ENCODE results near the gene FBXL16. TPM values are rescaled to one million over a fixed set of nuclear protein-coding genes. Genes with fewer than 3 reads are reported as not detected.
"Not testable (repeated sequence)": the region's sequence is repeated elsewhere in the genome, so short reads cannot be mapped to it uniquely, and the experiment has no call there.

FBXL16 gene
- total and polyA plus RNA-seq, 2 experiments from 2014 or later, result 0.29 to 0.54 TPM

- peak; percentile 80 for TF ChIP-seq EZH2 (IDR thresholded peaks at IDR 0.05; ENCODE audit: insufficient read depth, poor library complexity, severe bottlenecking)
- TF ChIP-seq EZH2phosphoT487 (IDR thresholded peaks at IDR 0.05; ENCODE audit: insufficient read depth, low read depth), result no peak; the same call in 1 of the 2 replicates
- Histone ChIP-seq H3K4me1 (ENCODE audit: insufficient read depth) (peaks cover 7% of the 10 kb centered on the region; the same call in 1 of the 2 replicates), H3K4me2 (ENCODE audit: unreplicated experiment) (no peak overlapping the region), H3K27ac (no peak overlapping the region), H2AFZ (no peak overlapping the region), H3K79me2 (ENCODE audit: insufficient read depth) (peaks cover 6% of the 10 kb centered on the region), H3K36me3 (ENCODE audit: low read depth) (no peaks in the 10 kb centered on the region), H3F3A (ENCODE audit: insufficient read depth) (no peaks in the 10 kb centered on the region), H4K20me1 (ENCODE audit: insufficient read depth) (no peaks in the 10 kb centered on the region), H3K27me3 (replicated peaks; ENCODE audit: insufficient read depth) (peaks cover 19% of the 10 kb centered on the region), H3K9ac (no peak overlapping the region), H3K9me3 (ENCODE audit: low read depth) (no peaks in the 10 kb centered on the region), H3K4me3 (no peak overlapping the region), H3K9me2 (ENCODE audit: insufficient read depth) (no peaks in the 10 kb centered on the region)
- 1 to 3% methylated on average over 23 to 53 of the region's 64 CpGs for WGBS, 2 experiments (ENCODE audit: low coverage in 1 of 2, low lambda C conversion rate in 2 of 2, missing lambda C conversion rate in 2 of 2)
- no peak for DNase-seq
- in situ Hi-C loops (cut with MboI), result no loop called here
Observed at GRCh38 chr16:694187-694862, 11.3 kb downstream of the FBXL16 start.

DNA sequence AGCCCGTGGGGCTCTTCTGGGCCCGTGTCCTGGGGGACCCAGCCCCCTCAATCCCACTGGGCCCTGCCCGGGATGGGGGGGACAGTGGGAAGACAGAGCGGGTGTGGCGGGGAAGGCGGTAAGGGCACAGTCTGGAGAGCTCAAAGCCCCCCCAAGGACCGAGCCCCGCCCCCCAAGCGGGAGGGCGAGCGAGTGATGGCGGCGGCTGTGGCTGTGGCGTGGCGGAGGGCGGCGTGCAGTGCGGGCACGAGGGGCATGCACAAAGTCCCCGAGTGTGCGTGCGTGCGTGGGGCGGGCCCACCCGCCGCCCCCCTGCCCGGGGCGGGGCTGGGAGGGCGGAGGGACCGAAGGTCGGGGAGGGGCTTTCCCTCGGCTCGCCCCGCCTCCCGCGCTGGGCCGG lies 11.8 kb downstream of the FBXL16 start:
- no peak overlapping the region for H3K27ac ChIP-seq
- 13 to 17% methylated on average over 7 to 22 of the region's 37 CpGs for WGBS, 2 experiments (ENCODE audit: low coverage in 1 of 2, low lambda C conversion rate in 2 of 2, missing lambda C conversion rate in 2 of 2)
- H3K36me3 ChIP-seq (ENCODE audit: low read depth), result no peaks in the 10 kb centered on the region
- H4K20me1 ChIP-seq (ENCODE audit: insufficient read depth), result no peaks in the 10 kb centered on the region
- peaks cover 11% of the 10 kb centered on the region for H3K79me2 ChIP-seq (ENCODE audit: insufficient read depth)
- H3K4me1 ChIP-seq (ENCODE audit: insufficient read depth), result peaks cover 8% of the 10 kb centered on the region; the same call in 1 of the 2 replicates
- H2AFZ ChIP-seq, result no peak overlapping the region
- H3F3A ChIP-seq (ENCODE audit: insufficient read depth), result no peaks in the 10 kb centered on the region
- H3K27me3 ChIP-seq (replicated peaks; ENCODE audit: insufficient read depth), result peaks cover 19% of the 10 kb centered on the region
- no peak overlapping the region for H3K4me3 ChIP-seq
- TF ChIP-seq EZH2 (IDR thresholded peaks at IDR 0.05; ENCODE audit: insufficient read depth, poor library complexity, severe bottlenecking) (no peak), EZH2phosphoT487 (IDR thresholded peaks at IDR 0.05; ENCODE audit: insufficient read depth, low read depth) (no peak)
- no peak for DNase-seq
- H3K4me2 ChIP-seq (ENCODE audit: unreplicated experiment), result no peak overlapping the region
- H3K9ac ChIP-seq, result no peak overlapping the region
- no peaks in the 10 kb centered on the region for H3K9me3 ChIP-seq (ENCODE audit: low read depth)
- in situ Hi-C loops (cut with MboI), result no loop called here
- H3K9me2 ChIP-seq (ENCODE audit: insufficient read depth), result no peaks in the 10 kb centered on the region

DNA sequence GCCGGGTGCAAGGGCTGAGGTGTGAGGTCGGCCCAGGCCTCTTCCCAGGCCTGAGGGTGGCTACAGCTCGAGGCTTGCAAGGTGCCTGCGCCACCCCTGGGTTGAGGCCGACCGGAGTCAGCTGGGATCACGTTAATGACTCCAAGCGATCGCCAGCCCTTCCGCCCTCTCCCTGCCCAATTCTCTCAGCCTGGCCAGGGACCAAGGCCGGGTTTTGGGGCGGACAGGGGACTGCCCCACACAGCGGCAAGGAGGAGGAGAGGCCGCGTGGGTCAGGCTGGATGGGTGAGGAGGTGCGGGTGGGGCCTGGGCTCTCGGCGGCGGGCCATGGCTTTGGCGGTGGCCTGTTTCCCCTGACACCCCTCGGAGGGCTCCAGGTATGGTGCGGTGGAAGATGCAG lies 12.2 kb downstream of the FBXL16 start:
- in situ Hi-C loops (cut with MboI), result no loop called here
- no peak for DNase-seq
- peaks cover 8% of the 10 kb centered on the region; the same call in 1 of the 2 replicates for H3K4me1 ChIP-seq (ENCODE audit: insufficient read depth)
- peaks cover 15% of the 10 kb centered on the region for H3K79me2 ChIP-seq (ENCODE audit: insufficient read depth)
- H3F3A ChIP-seq (ENCODE audit: insufficient read depth), result no peaks in the 10 kb centered on the region
- no peaks in the 10 kb centered on the region for H3K9me3 ChIP-seq (ENCODE audit: low read depth)
- no peak overlapping the region for H3K27ac ChIP-seq
- no peaks in the 10 kb centered on the region for H3K9me2 ChIP-seq (ENCODE audit: insufficient read depth)
- H3K36me3 ChIP-seq (ENCODE audit: low read depth), result no peaks in the 10 kb centered on the region
- TF ChIP-seq EZH2 (IDR thresholded peaks at IDR 0.05; ENCODE audit: insufficient read depth, poor library complexity, severe bottlenecking), result no peak
- no peaks in the 10 kb centered on the region for H4K20me1 ChIP-seq (ENCODE audit: insufficient read depth)
- 50 to 55% methylated on average over 17 to 21 of the region's 22 CpGs for WGBS, 2 experiments (ENCODE audit: low coverage in 1 of 2, low lambda C conversion rate in 2 of 2, missing lambda C conversion rate in 2 of 2)
- no peak overlapping the region for H2AFZ ChIP-seq
- H3K4me3 ChIP-seq, result no peak overlapping the region
- H3K27me3 ChIP-seq (replicated peaks; ENCODE audit: insufficient read depth), result peaks cover 19% of the 10 kb centered on the region
- H3K4me2 ChIP-seq (ENCODE audit: unreplicated experiment), result no peak overlapping the region
- H3K9ac ChIP-seq, result no peak overlapping the region

DNA sequence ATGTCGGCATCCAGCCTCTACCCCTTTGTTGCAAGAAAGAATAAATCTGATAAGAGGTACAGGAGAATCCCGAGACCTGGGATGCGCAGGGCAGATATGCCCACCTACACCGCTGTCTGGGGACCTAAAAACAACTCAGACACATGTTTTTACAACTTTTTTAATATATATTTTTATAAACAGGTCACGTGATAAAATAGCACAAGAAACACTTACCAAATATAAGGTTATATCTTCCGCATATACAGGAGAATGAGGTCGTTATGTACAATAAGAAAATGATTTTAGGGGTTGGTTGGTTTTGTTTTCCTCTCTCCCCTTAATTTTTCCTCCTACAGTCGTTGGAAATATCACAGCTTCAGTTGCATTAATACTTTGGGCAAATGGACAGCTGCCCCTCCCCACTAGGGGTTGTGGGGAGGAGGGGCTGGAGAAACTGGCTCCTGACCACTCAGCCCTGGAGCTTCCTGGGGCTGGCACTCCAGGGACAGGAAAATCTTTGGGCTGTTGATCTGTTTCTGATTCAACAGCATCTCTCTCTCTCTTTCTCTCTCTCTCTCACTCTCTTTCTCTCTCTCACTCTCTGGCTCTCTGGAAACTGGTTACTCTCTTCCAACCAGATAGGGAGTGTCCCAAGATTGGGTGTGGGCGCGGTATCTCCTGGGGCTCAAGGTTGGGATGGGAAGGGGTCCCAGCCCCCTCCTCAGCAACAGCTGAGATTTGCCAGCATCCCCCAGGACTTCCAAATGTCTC lies 13.1 kb downstream of the FBXL16 start:
- H3K9me2 ChIP-seq (ENCODE audit: insufficient read depth), result no peaks in the 10 kb centered on the region
- H3K4me1 ChIP-seq (ENCODE audit: insufficient read depth), result peaks cover 8% of the 10 kb centered on the region; the same call in 1 of the 2 replicates
- H3K79me2 ChIP-seq (ENCODE audit: insufficient read depth), result peaks cover 16% of the 10 kb centered on the region
- DNase-seq, result no peak
- H3K9ac ChIP-seq, result no peak overlapping the region
- in situ Hi-C loops (cut with MboI), result no loop called here
- H2AFZ ChIP-seq, result no peak overlapping the region
- TF ChIP-seq EZH2phosphoT487 (IDR thresholded peaks at IDR 0.05; ENCODE audit: insufficient read depth, low read depth) (no peak), EZH2 (IDR thresholded peaks at IDR 0.05; ENCODE audit: insufficient read depth, poor library complexity, severe bottlenecking) (no peak)
- no peaks in the 10 kb centered on the region for H4K20me1 ChIP-seq (ENCODE audit: insufficient read depth)
- H3K4me2 ChIP-seq (ENCODE audit: unreplicated experiment), result no peak overlapping the region
- H3K4me3 ChIP-seq, result no peak overlapping the region
- 63 to 68% methylated on average over 10 of the region's 10 CpGs for WGBS, 2 experiments (ENCODE audit: low coverage in 1 of 2, low lambda C conversion rate in 2 of 2, missing lambda C conversion rate in 2 of 2)
- H3K9me3 ChIP-seq (ENCODE audit: low read depth), result no peaks in the 10 kb centered on the region
- no peak overlapping the region for H3K27ac ChIP-seq
- H3K27me3 ChIP-seq (replicated peaks; ENCODE audit: insufficient read depth), result peaks cover 19% of the 10 kb centered on the region
- H3F3A ChIP-seq (ENCODE audit: insufficient read depth), result no peaks in the 10 kb centered on the region
- no peaks in the 10 kb centered on the region for H3K36me3 ChIP-seq (ENCODE audit: low read depth)

- H3K9me3 ChIP-seq (ENCODE audit: low read depth); H4K20me1 ChIP-seq (ENCODE audit: insufficient read depth); H3K4me2 ChIP-seq (ENCODE audit: unreplicated experiment); H2AFZ ChIP-seq; H3K9me2 ChIP-seq (ENCODE audit: insufficient read depth); H3K36me3 ChIP-seq (ENCODE audit: low read depth); H3K27ac ChIP-seq; in situ Hi-C loops (cut with MboI); H3K4me1 ChIP-seq (ENCODE audit: insufficient read depth); H3K9ac ChIP-seq; H3K4me3 ChIP-seq; H3F3A ChIP-seq (ENCODE audit: insufficient read depth); DNase-seq: not testable (repeated sequence)
- WGBS, 2 experiments (ENCODE audit: low coverage in 1 of 2, low lambda C conversion rate in 2 of 2, missing lambda C conversion rate in 2 of 2), result 71 to 74% methylated on average over 16 of the region's 16 CpGs
- peaks cover 18% of the 10 kb centered on the region for H3K27me3 ChIP-seq (replicated peaks; ENCODE audit: insufficient read depth)
- peaks cover 20% of the 10 kb centered on the region for H3K79me2 ChIP-seq (ENCODE audit: insufficient read depth)
Observed at GRCh38 chr16:691242-691641, 14.4 kb downstream of the FBXL16 start.

Data from GM23248 (cell line).